ENCODE measurements around the gene ATP2B1.

GRCh38 chr12:89618113-89618862 is 90.3 kb downstream of the ATP2B1 start:
- TF ChIP-seq CTCF (IDR thresholded peaks at IDR 0.05) = no peak
- no peak for TF ChIP-seq EZH2 (IDR thresholded peaks at IDR 0.05; ENCODE audit: borderline replicate concordance, insufficient read depth, low read depth, low read length, poor library complexity, severe bottlenecking)
